Ascending aorta (tissue), 2 donors: Measurements from ENCODE around the gene SMCO4. TPM values are rescaled to one million over a fixed set of nuclear protein-coding genes. Genes with fewer than 3 reads are reported as not detected.
"Not testable (repeated sequence)": the region's sequence is repeated elsewhere in the genome, so short reads cannot be mapped to it uniquely, and the experiment has no call there.

Experiments
- DNase-seq, 2 donors: peaks; one replicate each; pipeline ENCODE4 v3.0.0-alpha.2; 2019; ENCODE audit warnings: low spot score in 2 of 2
- H3K27ac ChIP-seq, 2 donors: fragments of 200-600 bp; sonication (generic); one replicate each; pipeline ENCODE4 v1.5.1; 2016 to 2017; ENCODE audit warnings: mild to moderate bottlenecking in 1 of 2
- H3K27me3 ChIP-seq: fragments of 200-600 bp; sonication (generic); one replicate; pipeline ENCODE4 v1.5.1; 2017
- H3K36me3 ChIP-seq, 2 donors: fragments of 200-600 bp; sonication (generic); one replicate each; pipeline ENCODE4 v1.5.1; 2016
- H3K4me1 ChIP-seq, 2 donors: fragments of 200-600 bp; sonication (generic); one replicate each; pipeline ENCODE4 v1.5.1; 2016 to 2017; ENCODE audit warnings: mild to moderate bottlenecking in 1 of 2
- H3K4me3 ChIP-seq, 2 donors: fragments of 200-600 bp; sonication (generic); one replicate each; pipeline ENCODE4 v1.5.1; 2016 to 2017; ENCODE audit warnings: mild to moderate bottlenecking in 1 of 2
- H3K9me3 ChIP-seq, 2 donors: fragments of 200-600 bp; sonication (generic); one replicate each; pipeline ENCODE4 v1.5.1; 2016
- CTCF ChIP-seq, 3 experiments: fragments of 200-600 bp in 2 of 3; fragments of 450-650 bp in 1 of 3; sonication (generic) in 2 of 3; IDR thresholded peaks; one replicate each; pipeline ENCODE4 v1.5.1; 2016 to 2019; ENCODE audit warnings: antibody characterized with exemption in 3 of 3, mild to moderate bottlenecking in 1 of 3, moderate library complexity in 1 of 3
- intact Hi-C: fragments of 100-400 bp; cut with DNase I; formaldehyde crosslinking; loops from one replicate; pipeline ENCODE4 v1.15.1; 2023
- total RNA-seq: library from RNA; depleted of rRNA; stranded (reverse); fragments of >200 nt; gene quantifications from one replicate; pipeline ENCODE4 v1.1.0, GENCODE V29; 2016

SMCO4 gene, protein sequence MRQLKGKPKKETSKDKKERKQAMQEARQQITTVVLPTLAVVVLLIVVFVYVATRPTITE
- total RNA-seq: 89.2 TPM

DNA sequence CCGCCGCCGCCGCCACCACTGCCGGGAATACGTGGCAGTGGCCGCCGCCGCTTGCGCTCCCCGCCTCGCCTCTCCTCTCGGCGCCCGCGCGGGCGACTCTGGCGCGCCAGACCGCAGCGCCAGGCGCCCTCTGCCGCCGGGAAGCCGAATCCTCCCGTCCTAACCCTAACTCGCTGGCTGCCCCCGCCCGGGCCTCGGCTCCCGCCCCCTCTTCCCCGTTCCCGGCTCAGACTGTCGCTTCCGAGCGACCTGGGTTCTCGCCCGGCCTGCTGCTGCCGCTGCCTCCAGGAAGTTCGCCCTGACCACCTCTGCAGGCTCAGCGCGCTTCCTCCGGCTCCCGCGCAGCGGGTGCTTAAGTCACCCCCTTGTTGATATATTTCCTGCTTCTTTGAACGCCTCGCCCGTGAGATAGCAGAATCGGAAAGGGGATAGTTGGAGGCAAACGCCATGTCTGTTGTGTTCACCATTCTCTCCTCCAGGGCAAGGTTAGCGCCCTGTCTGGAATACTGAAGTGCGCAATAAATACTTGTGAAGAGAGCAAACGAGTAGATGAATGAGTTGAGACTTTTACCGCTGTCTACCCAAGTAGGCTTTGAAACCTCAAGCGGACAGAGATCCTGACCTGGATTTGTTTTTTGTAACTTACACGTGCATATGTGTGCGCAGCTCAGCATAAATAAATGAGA, at the start of gene SMCO4:
Gene SMCO4 (minus strand): TSS at position 100 of the 686 bp plus-strand sequence. CDS start 64,202 bp downstream, outside the sequence.
- intact Hi-C loops: loop anchor here (1.0 to 10.0 kb wide), 6 partner anchors 23 to 346 kb away; partner anchors contain the start of genes C11orf54, CEP295, MED17 and SLC36A4
- Histone ChIP-seq H3K4me3 (peak within 1 kb of the TSS; percentile 94 to 96), H3K27ac (peak within 1 kb of the TSS; percentile 95 to 97), H3K4me1 (peaks cover 0 to 12% of the 10 kb centered on the region in 2 donors), H3K27me3 (no peaks in the 10 kb centered on the region), H3K9me3 (no peaks in the 10 kb centered on the region), H3K36me3 (no peaks in the 10 kb centered on the region)
- peak in 1 of 2 donors; percentile 88 for DNase-seq
- TF ChIP-seq CTCF (IDR thresholded peaks at IDR 0.05): peak; percentile 77 to 84 (median 82)

DNA sequence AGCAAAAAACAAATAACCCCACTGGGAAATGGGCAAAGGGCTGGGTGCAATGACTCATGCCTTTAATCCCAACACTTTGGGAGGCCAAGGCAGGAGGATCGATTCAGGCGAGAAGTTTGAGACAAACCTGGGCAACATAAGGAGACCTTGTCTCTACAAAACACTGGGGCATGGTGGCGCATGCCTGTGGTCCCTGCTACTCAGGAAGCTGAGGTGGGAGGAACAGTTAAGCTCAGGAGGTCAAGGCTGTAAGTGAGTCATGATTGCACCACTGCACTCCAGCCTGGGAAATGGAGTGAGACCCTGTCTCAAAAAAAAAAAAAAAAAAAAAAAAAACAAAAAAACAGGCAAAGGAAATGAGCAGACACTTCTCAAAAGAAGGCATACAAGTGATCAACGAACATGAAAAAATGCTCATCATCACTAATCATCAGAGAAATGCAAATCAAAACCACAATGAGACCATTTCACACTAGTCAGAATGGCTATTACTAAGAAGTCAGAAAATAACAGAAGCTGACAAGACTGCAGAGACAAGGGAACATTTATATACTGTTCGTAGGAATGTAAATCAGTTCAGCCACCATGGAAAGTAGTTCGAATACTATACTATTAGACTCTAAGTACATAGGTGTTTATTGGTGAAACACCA, 48.2 kb upstream of the SMCO4 start:
- intact Hi-C loops: no loop called here
- Histone ChIP-seq H3K9me3 (no peaks in the 10 kb centered on the region), H3K36me3 (no peaks in the 10 kb centered on the region), H3K4me3 (no peak overlapping the region), H3K27me3 (no peaks in the 10 kb centered on the region), H3K27ac (no peak overlapping the region), H3K4me1 (no peaks in the 10 kb centered on the region)
- DNase-seq: no peak
- no peak for TF ChIP-seq CTCF (IDR thresholded peaks at IDR 0.05)

DNA sequence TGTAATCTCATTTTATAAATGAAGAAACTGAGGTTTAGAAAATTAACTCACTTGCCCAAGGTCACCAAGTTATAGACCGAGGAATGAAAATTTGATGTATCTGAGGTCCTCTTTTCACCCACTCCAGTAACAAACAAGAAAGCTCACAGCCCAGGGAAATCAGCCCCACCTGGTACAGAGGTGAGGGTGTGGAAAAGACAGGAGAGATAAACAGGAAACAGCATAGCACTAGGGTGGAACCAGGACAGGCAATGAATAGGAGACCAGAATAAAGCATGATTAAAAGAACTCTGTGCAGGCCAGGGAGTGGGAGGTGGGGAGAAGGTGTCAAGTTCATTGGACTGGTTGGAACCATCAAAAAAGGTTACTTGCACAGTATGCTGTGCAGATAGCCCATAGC, 46.2 kb upstream of the SMCO4 start:
- TF ChIP-seq CTCF (IDR thresholded peaks at IDR 0.05): no peak
- no peaks in the 10 kb centered on the region for H3K4me1 ChIP-seq
- intact Hi-C loops: no loop called here
- H3K27me3 ChIP-seq: no peaks in the 10 kb centered on the region
- DNase-seq: no peak
- no peak overlapping the region for H3K27ac ChIP-seq
- no peak overlapping the region for H3K4me3 ChIP-seq
- H3K9me3 ChIP-seq: no peaks in the 10 kb centered on the region
- H3K36me3 ChIP-seq: no peaks in the 10 kb centered on the region

GRCh38 chr11:93587858-93588581, 44.8 kb upstream of the SMCO4 start:
- H3K27ac ChIP-seq: no peak overlapping the region
- intact Hi-C loops: no loop called here
- H3K4me1 ChIP-seq: no peaks in the 10 kb centered on the region

GRCh38 chr11:93587425-93587824, 44.2 kb upstream of the SMCO4 start:
- H3K27me3 ChIP-seq, H3K36me3 ChIP-seq, H3K9me3 ChIP-seq, H3K4me3 ChIP-seq, DNase-seq, H3K4me1 ChIP-seq, H3K27ac ChIP-seq, intact Hi-C loops: not testable (repeated sequence)

More at GRCh38 chr11:93587858-93588581, 44.8 kb upstream of the SMCO4 start:
- Histone ChIP-seq H3K9me3 (no peaks in the 10 kb centered on the region), H3K36me3 (no peaks in the 10 kb centered on the region), H3K4me3 (no peak overlapping the region), H3K27me3 (no peaks in the 10 kb centered on the region)
- DNase-seq: no peak
- TF ChIP-seq CTCF (IDR thresholded peaks at IDR 0.05): no peak
